ENCODE data around the gene INTS11. TPM values are rescaled to one million over a fixed set of nuclear protein-coding genes. Genes with fewer than 3 reads are reported as not detected.

The INTS11 gene
- total and polyA plus RNA-seq, 5 donors from 2014 or later = 66.2 to 138 (median 69.2) TPM

GRCh38 chr1:1333551-1334241, 9.2 kb upstream of the INTS11 start:
- Mint-ChIP-seq H3K27me3 (no peaks in the 10 kb centered on the region), H3K36me3 (no peaks in the 10 kb centered on the region), H3K27ac (no peak overlapping the region), H3K4me1 (peaks cover 0 to 3% (median 0%) of the 10 kb centered on the region in 4 donors), H3K9me3 (no peaks in the 10 kb centered on the region), H3K4me3 (no peak overlapping the region)
- DNase-seq (no peak), ATAC-seq (ENCODE audit: low read depth in 2 of 2) (no peak)
- H3K9me3 ChIP-seq (ENCODE audit: control insufficient read depth in 2 of 2, low read length in 2 of 2) = no peaks in the 10 kb centered on the region
- H3K27ac ChIP-seq (ENCODE audit: insufficient read depth, low read length, poor library complexity, severe bottlenecking) = no peak overlapping the region
- H3K4me1 ChIP-seq (ENCODE audit: control insufficient read depth, insufficient read depth, low read length, poor library complexity, severe bottlenecking) = no peaks in the 10 kb centered on the region
- no peaks in the 10 kb centered on the region for H3K36me3 ChIP-seq (ENCODE audit: control insufficient read depth, insufficient read depth, low read length)
- H3K27me3 ChIP-seq (ENCODE audit: control insufficient read depth, insufficient read depth, low read length) = no peaks in the 10 kb centered on the region
- no peak overlapping the region for H3K4me3 ChIP-seq (ENCODE audit: low read depth, low read length)

- Histone ChIP-seq H3K9me3 (ENCODE audit: control insufficient read depth in 2 of 2, low read length in 2 of 2) (no peaks in the 10 kb centered on the region), H3K36me3 (ENCODE audit: control insufficient read depth, insufficient read depth, low read length) (no peaks in the 10 kb centered on the region), H3K4me3 (ENCODE audit: low read depth, low read length) (no peak overlapping the region), H3K27me3 (ENCODE audit: control insufficient read depth, insufficient read depth, low read length) (no peaks in the 10 kb centered on the region), H3K27ac (ENCODE audit: insufficient read depth, low read length, poor library complexity, severe bottlenecking) (no peak overlapping the region), H3K4me1 (ENCODE audit: control insufficient read depth, insufficient read depth, low read length, poor library complexity, severe bottlenecking) (no peaks in the 10 kb centered on the region)
- Mint-ChIP-seq H3K36me3 (no peaks in the 10 kb centered on the region), H3K27ac (no peak overlapping the region), H3K4me1 (peaks cover 0 to 3% (median 0%) of the 10 kb centered on the region in 4 donors), H3K27me3 (no peaks in the 10 kb centered on the region), H3K4me3 (no peak overlapping the region), H3K9me3 (no peaks in the 10 kb centered on the region)
- ATAC-seq (ENCODE audit: low read depth in 2 of 2) = no peak
- no peak for DNase-seq
These were observed 8.5 kb upstream of the INTS11 start for GRCh38 chr1:1332774-1333480.

GRCh38 chr1:1332031-1332755, 7.7 kb upstream of the INTS11 start:
- H3K36me3 Mint-ChIP-seq = no peaks in the 10 kb centered on the region
- Histone ChIP-seq H3K36me3 (ENCODE audit: control insufficient read depth, insufficient read depth, low read length) (no peaks in the 10 kb centered on the region), H3K4me3 (ENCODE audit: low read depth, low read length) (no peak overlapping the region), H3K27ac (ENCODE audit: insufficient read depth, low read length, poor library complexity, severe bottlenecking) (no peak overlapping the region), H3K27me3 (ENCODE audit: control insufficient read depth, insufficient read depth, low read length) (no peaks in the 10 kb centered on the region), H3K4me1 (ENCODE audit: control insufficient read depth, insufficient read depth, low read length, poor library complexity, severe bottlenecking) (no peaks in the 10 kb centered on the region), H3K9me3 (ENCODE audit: control insufficient read depth in 2 of 2, low read length in 2 of 2) (no peaks in the 10 kb centered on the region)
- no peaks in the 10 kb centered on the region for H3K9me3 Mint-ChIP-seq
- H3K4me3 Mint-ChIP-seq = no peak overlapping the region
- DNase-seq = no peak
- peaks cover 0 to 5% (median 0%) of the 10 kb centered on the region in 4 donors for H3K4me1 Mint-ChIP-seq
- ATAC-seq (ENCODE audit: low read depth in 2 of 2) = no peak
- H3K27me3 Mint-ChIP-seq = no peaks in the 10 kb centered on the region
- H3K27ac Mint-ChIP-seq = no peak overlapping the region

GRCh38 chr1:1331068-1331965, 6.9 kb upstream of the INTS11 start, which contains the start of gene TAS1R3:
TAS1R3 (plus strand) TSS chr1:1331280; CDS start chr1:1331346, 66 bp downstream.
- no peak within 1 kb of the TSS for H3K4me3 ChIP-seq (ENCODE audit: low read depth, low read length)
- no peak within 1 kb of the TSS for H3K27ac ChIP-seq (ENCODE audit: insufficient read depth, low read length, poor library complexity, severe bottlenecking)
- no peak within 1 kb of the TSS for H3K4me3 Mint-ChIP-seq
- DNase-seq (no peak), ATAC-seq (ENCODE audit: low read depth in 2 of 2) (no peak)
- H3K27me3 Mint-ChIP-seq = no peaks in the 10 kb centered on the region
- no peak within 1 kb of the TSS for H3K27ac Mint-ChIP-seq
- peaks cover 7% of the 10 kb centered on the region for H3K4me1 ChIP-seq (ENCODE audit: control insufficient read depth, insufficient read depth, low read length, poor library complexity, severe bottlenecking)
- H3K4me1 Mint-ChIP-seq = peaks cover 0 to 11% (median 3%) of the 10 kb centered on the region in 4 donors
- H3K36me3 ChIP-seq (ENCODE audit: control insufficient read depth, insufficient read depth, low read length) = no peaks in the 10 kb centered on the region
- H3K36me3 Mint-ChIP-seq = no peaks in the 10 kb centered on the region
- H3K9me3 Mint-ChIP-seq = no peaks in the 10 kb centered on the region
- H3K27me3 ChIP-seq (ENCODE audit: control insufficient read depth, insufficient read depth, low read length) = no peaks in the 10 kb centered on the region
- H3K9me3 ChIP-seq (ENCODE audit: control insufficient read depth in 2 of 2, low read length in 2 of 2) = no peaks in the 10 kb centered on the region

- Histone ChIP-seq H3K4me1 (ENCODE audit: control insufficient read depth, insufficient read depth, low read length, poor library complexity, severe bottlenecking) (peaks cover 15% of the 10 kb centered on the region), H3K27me3 (ENCODE audit: control insufficient read depth, insufficient read depth, low read length) (no peaks in the 10 kb centered on the region), H3K36me3 (ENCODE audit: control insufficient read depth, insufficient read depth, low read length) (no peaks in the 10 kb centered on the region), H3K27ac (ENCODE audit: insufficient read depth, low read length, poor library complexity, severe bottlenecking) (no peak overlapping the region), H3K4me3 (ENCODE audit: low read depth, low read length) (no peak overlapping the region), H3K9me3 (ENCODE audit: control insufficient read depth in 2 of 2, low read length in 2 of 2) (no peaks in the 10 kb centered on the region)
- H3K9me3 Mint-ChIP-seq = no peaks in the 10 kb centered on the region
- H3K36me3 Mint-ChIP-seq = no peaks in the 10 kb centered on the region
- no peak overlapping the region for H3K27ac Mint-ChIP-seq
- ATAC-seq (ENCODE audit: low read depth in 2 of 2) = no peak
- DNase-seq = no peak
- H3K4me3 Mint-ChIP-seq = no peak overlapping the region
- peaks cover 0 to 19% (median 6%) of the 10 kb centered on the region in 4 donors for H3K4me1 Mint-ChIP-seq
- no peaks in the 10 kb centered on the region for H3K27me3 Mint-ChIP-seq
These were observed 6.1 kb upstream of the INTS11 start for GRCh38 chr1:1330366-1331067.

DNA sequence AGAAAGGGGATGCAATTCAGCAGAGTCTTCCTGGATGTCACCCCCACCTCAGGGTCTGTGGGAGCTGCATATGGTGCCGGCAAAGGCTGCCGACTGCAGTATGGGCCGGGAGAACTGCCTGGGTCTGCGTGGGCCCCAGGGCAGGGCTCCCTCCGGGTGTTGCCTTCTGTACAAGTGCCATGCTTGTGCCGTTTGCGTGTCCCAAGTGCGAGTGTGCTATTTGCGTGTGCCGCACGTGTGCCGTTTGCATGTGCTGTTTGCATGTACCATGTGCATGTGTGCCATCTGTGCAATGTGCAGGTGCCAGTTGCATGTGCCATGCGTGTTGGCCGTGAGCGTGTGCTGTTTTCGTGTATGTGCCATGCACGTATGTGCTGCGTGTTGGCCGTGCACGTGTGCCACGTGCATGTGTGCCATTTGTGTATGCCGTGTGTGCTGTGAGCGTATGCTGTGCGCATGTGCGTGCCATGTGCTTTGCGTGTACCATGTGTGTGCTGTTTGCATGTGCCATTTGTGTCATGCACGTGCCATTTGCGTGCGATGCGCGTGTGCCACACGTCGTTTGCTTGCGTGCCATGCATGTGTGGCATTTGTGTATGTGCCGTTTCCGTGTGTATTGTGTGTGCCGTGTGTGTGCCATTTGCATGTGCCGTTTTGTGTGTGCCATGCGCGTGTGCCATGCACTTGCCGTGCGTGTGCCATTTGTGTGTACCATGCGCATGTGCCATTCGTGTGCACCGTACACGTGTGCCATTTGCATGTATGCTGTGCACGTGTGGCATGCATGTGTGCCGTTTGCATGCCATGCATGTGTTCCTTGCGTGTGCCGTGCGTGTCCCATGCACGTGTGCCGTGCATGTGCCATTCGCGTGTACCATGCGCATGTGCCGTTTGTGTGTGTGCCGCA, 5.1 kb upstream of the INTS11 start:
- ATAC-seq (ENCODE audit: low read depth in 2 of 2) (no peak), DNase-seq (no peak)
- H3K4me1 ChIP-seq (ENCODE audit: control insufficient read depth, insufficient read depth, low read length, poor library complexity, severe bottlenecking) = peaks cover 21% of the 10 kb centered on the region
- H3K4me1 Mint-ChIP-seq = peaks cover 0 to 23% (median 6%) of the 10 kb centered on the region in 4 donors
- no peak overlapping the region for H3K27ac Mint-ChIP-seq
- no peak overlapping the region for H3K4me3 ChIP-seq (ENCODE audit: low read depth, low read length)
- no peaks in the 10 kb centered on the region for H3K36me3 ChIP-seq (ENCODE audit: control insufficient read depth, insufficient read depth, low read length)
- peak overlapping the region in 1 of 4 donors; percentile 84 for H3K4me3 Mint-ChIP-seq
- no peaks in the 10 kb centered on the region for H3K36me3 Mint-ChIP-seq
- H3K9me3 Mint-ChIP-seq = no peaks in the 10 kb centered on the region
- H3K27me3 ChIP-seq (ENCODE audit: control insufficient read depth, insufficient read depth, low read length) = no peaks in the 10 kb centered on the region
- no peaks in the 10 kb centered on the region for H3K9me3 ChIP-seq (ENCODE audit: control insufficient read depth in 2 of 2, low read length in 2 of 2)
- no peaks in the 10 kb centered on the region for H3K27me3 Mint-ChIP-seq
- H3K27ac ChIP-seq (ENCODE audit: insufficient read depth, low read length, poor library complexity, severe bottlenecking) = no peak overlapping the region

Data from CD4-positive, CD25-positive, alpha-beta regulatory T cell (primary cell).